ENCODE results near the gene SMIM5. TPM values are rescaled to one million over a fixed set of nuclear protein-coding genes. Genes with fewer than 3 reads are reported as not detected.

SMIM5 gene
- total and polyA plus RNA-seq, 2 experiments from 2014 or later: 0.08 TPM; not detected in 1

DNA sequence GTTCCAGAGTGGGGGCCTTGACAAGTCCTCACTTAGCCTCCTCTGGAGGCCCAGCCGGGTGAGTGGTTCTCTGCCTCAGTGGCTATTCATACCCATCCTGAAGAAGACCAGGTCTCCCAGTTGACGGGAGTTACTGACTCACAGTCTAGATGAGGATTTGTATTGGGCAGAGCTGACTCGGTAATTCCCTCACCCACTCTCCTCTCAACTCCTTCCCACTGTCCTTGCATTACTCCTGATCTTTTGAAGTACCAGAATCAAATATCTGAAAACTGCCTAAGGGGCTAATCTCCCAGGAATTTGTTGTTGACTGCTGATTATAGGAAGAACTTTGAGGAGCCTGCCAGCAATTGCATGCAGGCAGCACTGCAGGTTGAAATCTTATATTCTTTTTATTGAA, 48.1 kb downstream of the SMIM5 start:
- H2AFZ ChIP-seq: no peak overlapping the region
- TF ChIP-seq EZH2 (IDR thresholded peaks at IDR 0.05; ENCODE audit: insufficient read depth, poor library complexity, severe bottlenecking) (no peak), EZH2phosphoT487 (IDR thresholded peaks at IDR 0.05; ENCODE audit: insufficient read depth, low read depth) (no peak)
- peaks cover 3% of the 10 kb centered on the region; the same call in 1 of the 2 replicates for H3K36me3 ChIP-seq (ENCODE audit: low read depth)
- no peaks in the 10 kb centered on the region for H3K27me3 ChIP-seq (replicated peaks; ENCODE audit: insufficient read depth)
- no peaks in the 10 kb centered on the region for H3K9me2 ChIP-seq (ENCODE audit: insufficient read depth)
- no peaks in the 10 kb centered on the region for H3K9me3 ChIP-seq (ENCODE audit: low read depth)
- peaks cover 58% of the 10 kb centered on the region for H3F3A ChIP-seq (ENCODE audit: insufficient read depth)
- peak; percentile 80 for DNase-seq
- H3K79me2 ChIP-seq (ENCODE audit: insufficient read depth): peaks cover 60% of the 10 kb centered on the region
- no peak overlapping the region for H3K4me3 ChIP-seq
- peaks cover 59% of the 10 kb centered on the region for H3K4me1 ChIP-seq (ENCODE audit: insufficient read depth)
- in situ Hi-C loops (cut with MboI): no loop called here
- H3K4me2 ChIP-seq (ENCODE audit: unreplicated experiment): peak overlapping the region; percentile 20
- H3K9ac ChIP-seq: peak overlapping the region; percentile 43
- peak overlapping the region; percentile 74 for H3K27ac ChIP-seq
- H4K20me1 ChIP-seq (ENCODE audit: insufficient read depth): no peaks in the 10 kb centered on the region
- WGBS, 2 experiments (ENCODE audit: low coverage in 1 of 2, low lambda C conversion rate in 2 of 2, missing lambda C conversion rate in 2 of 2): 0% methylated on average over 3 of the region's 3 CpGs

DNA sequence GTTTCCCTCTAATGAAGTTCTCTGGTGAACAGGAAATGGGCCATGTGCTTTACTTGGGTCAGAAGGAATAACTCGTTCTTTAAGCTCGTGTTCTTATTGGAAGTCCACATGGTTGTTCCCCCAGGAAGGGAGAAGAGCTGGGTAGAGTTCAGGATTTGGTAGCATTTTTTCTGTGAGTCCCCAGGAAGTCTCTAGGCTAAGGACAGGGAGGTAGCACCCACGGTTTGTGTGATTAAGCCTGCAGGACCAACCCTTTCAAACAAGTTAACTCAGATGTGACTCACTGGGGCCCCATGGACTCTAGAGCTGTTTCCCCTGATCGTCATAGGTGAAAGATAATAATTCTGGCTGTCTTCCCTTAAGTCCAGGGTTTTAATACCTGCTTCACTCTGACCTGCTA, 50.3 kb downstream of the SMIM5 start:
- Histone ChIP-seq H3K9me3 (ENCODE audit: low read depth) (no peaks in the 10 kb centered on the region), H3K4me3 (no peak overlapping the region), H3K79me2 (ENCODE audit: insufficient read depth) (peaks cover 60% of the 10 kb centered on the region), H3K4me2 (ENCODE audit: unreplicated experiment) (peak overlapping the region; percentile 72), H4K20me1 (ENCODE audit: insufficient read depth) (no peaks in the 10 kb centered on the region), H3K27me3 (replicated peaks; ENCODE audit: insufficient read depth) (no peaks in the 10 kb centered on the region), H2AFZ (no peak overlapping the region), H3K4me1 (ENCODE audit: insufficient read depth) (peaks cover 79% of the 10 kb centered on the region), H3K36me3 (ENCODE audit: low read depth) (no peaks in the 10 kb centered on the region), H3K27ac (peak overlapping the region; percentile 88), H3K9me2 (ENCODE audit: insufficient read depth) (no peaks in the 10 kb centered on the region), H3F3A (ENCODE audit: insufficient read depth) (peaks cover 69% of the 10 kb centered on the region), H3K9ac (peak overlapping the region; percentile 45)
- WGBS, 2 experiments (ENCODE audit: low coverage in 1 of 2, low lambda C conversion rate in 2 of 2, missing lambda C conversion rate in 2 of 2): 28% methylated on average over 4 of the region's 4 CpGs
- TF ChIP-seq EZH2phosphoT487 (IDR thresholded peaks at IDR 0.05; ENCODE audit: insufficient read depth, low read depth): no peak
- no peak for TF ChIP-seq EZH2 (IDR thresholded peaks at IDR 0.05; ENCODE audit: insufficient read depth, poor library complexity, severe bottlenecking)
- peak; percentile 96 for DNase-seq
- in situ Hi-C loops (cut with MboI): no loop called here

DNA sequence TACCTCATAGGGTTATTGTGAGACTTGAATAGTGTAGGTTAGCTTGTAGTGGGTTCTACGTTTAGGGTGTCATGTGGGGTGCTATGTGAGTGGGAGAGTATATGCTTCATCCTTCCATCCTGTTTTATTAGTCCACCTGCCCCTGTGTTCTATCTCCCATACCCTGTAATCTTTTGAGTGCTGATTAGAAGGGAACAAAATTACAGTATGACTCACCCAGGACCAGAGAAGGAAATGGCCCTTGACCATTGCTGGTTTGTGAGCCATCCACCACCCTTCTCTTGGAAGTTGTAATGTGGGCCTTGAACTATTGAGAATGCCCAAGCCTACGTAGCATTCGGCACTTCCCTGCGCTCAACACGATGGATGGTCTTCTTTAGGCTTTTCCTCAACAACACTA, 51.0 kb downstream of the SMIM5 start:
- TF ChIP-seq EZH2phosphoT487 (IDR thresholded peaks at IDR 0.05; ENCODE audit: insufficient read depth, low read depth): no peak
- no peak for TF ChIP-seq EZH2 (IDR thresholded peaks at IDR 0.05; ENCODE audit: insufficient read depth, poor library complexity, severe bottlenecking)
- H3K4me2 ChIP-seq (ENCODE audit: unreplicated experiment): peak overlapping the region; percentile 72
- H3K27me3 ChIP-seq (replicated peaks; ENCODE audit: insufficient read depth): no peaks in the 10 kb centered on the region
- peaks cover 71% of the 10 kb centered on the region for H3F3A ChIP-seq (ENCODE audit: insufficient read depth)
- H3K9me2 ChIP-seq (ENCODE audit: insufficient read depth): no peaks in the 10 kb centered on the region
- H4K20me1 ChIP-seq (ENCODE audit: insufficient read depth): no peaks in the 10 kb centered on the region
- H3K9me3 ChIP-seq (ENCODE audit: low read depth): no peaks in the 10 kb centered on the region
- in situ Hi-C loops (cut with MboI): no loop called here
- H3K9ac ChIP-seq: peak overlapping the region; percentile 65; the same call in 1 of the 2 replicates
- H2AFZ ChIP-seq: no peak overlapping the region
- no peaks in the 10 kb centered on the region for H3K36me3 ChIP-seq (ENCODE audit: low read depth)
- DNase-seq: peak; percentile 55
- H3K4me3 ChIP-seq: no peak overlapping the region
- 92 to 94% methylated on average over 5 of the region's 5 CpGs for WGBS, 2 experiments (ENCODE audit: low coverage in 1 of 2, low lambda C conversion rate in 2 of 2, missing lambda C conversion rate in 2 of 2)
- peaks cover 61% of the 10 kb centered on the region for H3K79me2 ChIP-seq (ENCODE audit: insufficient read depth)
- peak overlapping the region; percentile 88 for H3K27ac ChIP-seq
- H3K4me1 ChIP-seq (ENCODE audit: insufficient read depth): peaks cover 85% of the 10 kb centered on the region

DNA sequence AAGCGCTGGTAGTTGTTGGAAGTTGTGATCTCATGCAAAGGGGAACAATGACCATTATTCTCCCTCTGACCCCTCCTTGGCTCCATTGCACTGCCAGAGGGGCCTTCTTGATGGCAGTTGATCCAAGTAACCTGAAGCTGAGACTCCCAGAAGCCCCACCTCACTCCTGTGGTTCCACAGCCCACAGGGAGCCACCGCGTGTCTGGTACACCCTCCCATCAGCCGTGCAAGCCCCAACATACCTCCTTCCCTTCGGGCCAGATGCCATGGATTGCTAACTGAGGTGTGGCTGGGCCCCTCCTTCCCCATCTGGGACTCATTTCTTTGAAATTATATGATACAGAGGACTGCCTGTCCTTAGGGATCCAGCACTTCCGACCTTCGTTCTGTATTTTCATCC, 51.7 kb downstream of the SMIM5 start:
- 8 to 9% methylated on average over 7 of the region's 7 CpGs for WGBS, 2 experiments (ENCODE audit: low coverage in 1 of 2, low lambda C conversion rate in 2 of 2, missing lambda C conversion rate in 2 of 2)
- peak; percentile 83 for DNase-seq
- peaks cover 70% of the 10 kb centered on the region for H3F3A ChIP-seq (ENCODE audit: insufficient read depth)
- no peaks in the 10 kb centered on the region for H4K20me1 ChIP-seq (ENCODE audit: insufficient read depth)
- peak overlapping the region; percentile 88 for H3K27ac ChIP-seq
- in situ Hi-C loops (cut with MboI): no loop called here
- H3K9ac ChIP-seq: peak overlapping the region; percentile 65
- H3K4me2 ChIP-seq (ENCODE audit: unreplicated experiment): peak overlapping the region; percentile 72
- H3K27me3 ChIP-seq (replicated peaks; ENCODE audit: insufficient read depth): no peaks in the 10 kb centered on the region
- peaks cover 81% of the 10 kb centered on the region for H3K4me1 ChIP-seq (ENCODE audit: insufficient read depth)
- no peak overlapping the region for H2AFZ ChIP-seq
- H3K9me3 ChIP-seq (ENCODE audit: low read depth): no peaks in the 10 kb centered on the region
- TF ChIP-seq EZH2 (IDR thresholded peaks at IDR 0.05; ENCODE audit: insufficient read depth, poor library complexity, severe bottlenecking) (no peak), EZH2phosphoT487 (IDR thresholded peaks at IDR 0.05; ENCODE audit: insufficient read depth, low read depth) (no peak)
- no peaks in the 10 kb centered on the region for H3K36me3 ChIP-seq (ENCODE audit: low read depth)
- H3K4me3 ChIP-seq: peak overlapping the region; percentile 30
- no peaks in the 10 kb centered on the region for H3K9me2 ChIP-seq (ENCODE audit: insufficient read depth)
- H3K79me2 ChIP-seq (ENCODE audit: insufficient read depth): peaks cover 61% of the 10 kb centered on the region

DNA sequence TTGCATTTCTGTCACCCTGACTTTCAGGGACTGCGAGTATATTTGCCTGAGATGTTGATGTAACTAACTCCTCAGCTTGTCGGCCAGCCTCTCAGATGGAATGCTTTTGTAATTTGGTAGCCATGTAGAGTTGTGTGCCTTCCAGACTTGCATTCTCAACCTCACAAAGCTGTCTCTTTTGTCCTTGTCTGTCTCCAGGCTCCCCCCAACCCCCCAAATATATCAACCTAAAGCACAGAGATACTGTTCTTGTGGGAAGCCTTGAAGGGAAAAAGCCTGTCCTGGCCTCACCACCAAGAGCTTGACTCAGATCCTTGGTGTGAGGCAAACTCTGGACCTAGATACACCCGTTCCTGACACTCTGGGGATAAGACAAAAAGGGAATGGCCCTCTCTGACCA, 52.3 kb downstream of the SMIM5 start:
- H3K27ac ChIP-seq: peak overlapping the region; percentile 88
- H3K79me2 ChIP-seq (ENCODE audit: insufficient read depth): peaks cover 66% of the 10 kb centered on the region
- H3K4me3 ChIP-seq: peak overlapping the region; percentile 30
- no peak overlapping the region for H2AFZ ChIP-seq
- H3K27me3 ChIP-seq (replicated peaks; ENCODE audit: insufficient read depth): no peaks in the 10 kb centered on the region
- H3K9me2 ChIP-seq (ENCODE audit: insufficient read depth): no peaks in the 10 kb centered on the region
- 12 to 16% methylated on average over 3 of the region's 3 CpGs for WGBS, 2 experiments (ENCODE audit: low coverage in 1 of 2, low lambda C conversion rate in 2 of 2, missing lambda C conversion rate in 2 of 2)
- no peaks in the 10 kb centered on the region for H3K9me3 ChIP-seq (ENCODE audit: low read depth)
- in situ Hi-C loops (cut with MboI): no loop called here
- H3F3A ChIP-seq (ENCODE audit: insufficient read depth): peaks cover 64% of the 10 kb centered on the region
- TF ChIP-seq EZH2 (IDR thresholded peaks at IDR 0.05; ENCODE audit: insufficient read depth, poor library complexity, severe bottlenecking) (no peak), EZH2phosphoT487 (IDR thresholded peaks at IDR 0.05; ENCODE audit: insufficient read depth, low read depth) (no peak)
- H3K36me3 ChIP-seq (ENCODE audit: low read depth): no peaks in the 10 kb centered on the region
- peaks cover 79% of the 10 kb centered on the region for H3K4me1 ChIP-seq (ENCODE audit: insufficient read depth)
- no peaks in the 10 kb centered on the region for H4K20me1 ChIP-seq (ENCODE audit: insufficient read depth)
- H3K9ac ChIP-seq: peak overlapping the region; percentile 65
- H3K4me2 ChIP-seq (ENCODE audit: unreplicated experiment): peak overlapping the region; percentile 72
- peak; percentile 74 for DNase-seq

Measured in GM23248 (cell line).